PC-9 (cell line): Measurements from ENCODE around the gene FAM72C.
"Not testable (repeated sequence)": the region's sequence is repeated elsewhere in the genome, so short reads cannot be mapped to it uniquely, and the experiment has no call there.

ENCODE experiments used
- CTCF ChIP-seq: fragments of 200-600 bp; sonication (generic); conservative IDR thresholded peaks from 2 replicates; pipeline ENCODE4 v1.6.1; 2017; ENCODE audit warnings: mixed run types, antibody characterized with exemption, mild to moderate bottlenecking, moderate library complexity
- EZH2 ChIP-seq: fragments of 200-600 bp; sonication (generic); IDR thresholded peaks from 2 replicates; pipeline ENCODE4 v1.8.0; 2017; ENCODE audit warnings: antibody characterized with exemption, low read depth

- TF ChIP-seq CTCF, EZH2: not testable (repeated sequence)
These were observed 7.5 kb downstream of the FAM72C start for GRCh38 chr1:143964294-143964693.
